Activated T-helper 1 cell treated with Interleukin-2 at 50 U/mL for 16 hours (primary cell): Measurements from ENCODE around the gene XCR1.
"Not testable (repeated sequence)": the region's sequence is repeated elsewhere in the genome, so short reads cannot be mapped to it uniquely, and the experiment has no call there.

Experiments
- DNase-seq: peaks from one replicate; pipeline ENCODE4 v3.0.0-alpha.2; 2020; ENCODE audit warnings: low read depth

XCR1 gene, protein sequence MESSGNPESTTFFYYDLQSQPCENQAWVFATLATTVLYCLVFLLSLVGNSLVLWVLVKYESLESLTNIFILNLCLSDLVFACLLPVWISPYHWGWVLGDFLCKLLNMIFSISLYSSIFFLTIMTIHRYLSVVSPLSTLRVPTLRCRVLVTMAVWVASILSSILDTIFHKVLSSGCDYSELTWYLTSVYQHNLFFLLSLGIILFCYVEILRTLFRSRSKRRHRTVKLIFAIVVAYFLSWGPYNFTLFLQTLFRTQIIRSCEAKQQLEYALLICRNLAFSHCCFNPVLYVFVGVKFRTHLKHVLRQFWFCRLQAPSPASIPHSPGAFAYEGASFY

GRCh38 chr3:46027021-46027705 lies at the start of gene XCR1:
Gene XCR1 (minus strand): TSS chr3:46027483. CDS start chr3:46021947, 5,536 bp downstream.
- DNase-seq = no peak

DNA sequence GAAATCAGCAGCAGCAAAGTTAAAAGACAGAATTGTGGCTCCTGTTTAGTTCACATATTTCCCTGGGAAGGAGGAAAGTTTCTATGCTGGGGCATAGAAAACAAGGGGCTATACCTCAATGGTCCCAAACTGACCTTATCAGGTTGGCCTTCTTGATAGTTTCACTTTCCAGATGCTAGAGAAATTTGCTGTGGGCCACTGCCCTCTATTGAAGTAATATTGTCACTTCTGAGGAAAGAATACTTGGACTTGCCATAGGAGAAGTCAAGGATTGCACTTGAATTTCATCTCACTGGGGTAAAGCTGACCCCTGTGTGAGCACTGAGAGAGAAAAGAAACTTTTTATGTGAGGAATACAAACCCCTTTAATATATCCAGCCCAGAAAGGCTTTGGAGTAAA lies 49.3 kb upstream of the XCR1 start:
- DNase-seq = no peak

DNA sequence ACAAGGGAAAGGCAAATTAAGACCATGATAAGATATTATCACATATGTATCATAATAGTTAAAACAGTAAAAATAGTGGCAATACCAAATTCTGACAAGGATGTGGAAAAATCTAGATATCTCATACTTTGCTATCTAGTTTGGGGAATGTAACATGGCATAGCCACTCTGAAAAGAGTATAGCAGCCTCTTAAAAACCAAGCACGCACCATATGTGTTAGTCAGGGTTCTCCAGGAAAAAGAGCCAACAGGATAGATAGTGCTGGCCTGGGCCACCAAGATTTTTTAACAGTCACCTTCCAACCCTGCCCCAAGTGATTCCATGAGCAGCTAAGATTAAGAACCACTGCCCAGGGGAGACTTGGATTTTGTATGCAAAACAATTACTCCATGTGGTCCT lies 48.5 kb upstream of the XCR1 start:
- no peak for DNase-seq

DNA sequence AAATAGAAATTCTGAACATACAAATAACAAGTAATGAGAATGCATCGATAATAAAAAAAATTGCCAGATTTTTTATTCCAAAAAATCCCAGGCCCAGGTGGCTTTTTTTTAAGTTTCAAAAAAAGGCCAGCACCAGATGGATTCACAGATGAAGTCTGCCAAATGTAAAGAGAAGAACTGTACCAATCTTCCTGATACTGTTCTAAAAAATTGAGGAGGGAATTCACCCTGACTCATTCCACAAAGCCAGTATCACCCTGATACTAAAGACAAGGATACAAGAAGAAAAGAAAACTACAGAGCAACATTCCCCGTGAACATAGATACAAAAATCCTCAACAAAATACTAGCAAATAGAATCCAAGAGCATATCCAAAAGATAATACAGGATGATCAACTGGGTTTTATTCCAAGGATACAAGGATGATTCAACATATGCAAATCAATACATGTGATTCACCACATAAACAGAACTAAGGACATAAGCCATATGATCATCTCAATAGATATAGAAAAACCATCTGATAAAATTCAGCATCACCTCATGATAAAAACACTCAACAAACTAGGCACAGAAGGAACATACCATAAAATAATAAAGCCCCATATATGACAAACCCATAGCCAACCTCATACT lies 44.1 kb upstream of the XCR1 start:
- no peak for DNase-seq

GRCh38 chr3:46070595-46071093 lies 43.4 kb upstream of the XCR1 start:
- DNase-seq = no peak

DNA sequence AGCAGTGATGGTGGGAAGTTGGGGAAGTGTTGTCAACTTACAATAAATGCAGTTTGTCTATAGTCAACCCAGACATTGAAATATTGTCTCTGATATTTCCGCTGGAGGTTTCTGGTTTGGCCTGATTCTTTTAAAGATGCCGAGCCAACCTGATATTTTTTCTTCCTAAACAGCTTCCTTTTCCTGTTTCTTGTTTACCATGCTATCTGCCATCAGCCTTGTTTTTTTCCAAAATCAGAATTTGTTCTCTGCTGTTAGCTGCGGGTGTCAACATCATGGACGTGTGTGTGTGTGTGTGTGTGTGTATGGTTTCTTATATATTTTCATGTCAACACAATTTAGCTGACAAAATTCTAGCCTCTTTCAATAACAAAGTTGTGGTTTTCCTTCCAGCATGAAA lies 41.2 kb upstream of the XCR1 start:
- DNase-seq = no peak

DNA sequence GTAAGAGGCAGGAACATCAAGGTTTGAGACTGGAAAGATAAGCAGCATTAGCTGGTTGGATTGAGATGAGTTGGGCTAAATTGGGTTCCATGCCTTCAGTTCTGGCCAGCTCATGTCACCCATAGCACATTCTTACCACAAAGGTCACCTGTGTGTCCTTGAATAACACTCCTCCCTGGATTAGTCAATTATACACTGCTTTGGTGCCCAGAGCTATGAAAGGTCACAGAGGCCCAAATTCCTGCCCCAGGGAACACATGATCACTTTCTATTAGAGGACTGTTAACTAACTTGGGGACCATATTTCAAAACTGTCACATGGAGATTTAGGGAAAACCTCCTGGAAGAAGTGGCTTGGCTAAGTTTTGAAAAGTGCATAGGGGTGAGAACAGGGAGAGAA lies 40.1 kb upstream of the XCR1 start:
- no peak for DNase-seq

GRCh38 chr3:46065750-46066256 lies 38.5 kb upstream of the XCR1 start:
- DNase-seq = no peak

GRCh38 chr3:46065294-46065705 lies 38.0 kb upstream of the XCR1 start:
- peak; percentile 74 for DNase-seq

GRCh38 chr3:46062679-46063078 lies 35.4 kb upstream of the XCR1 start:
- no peak for DNase-seq

DNA sequence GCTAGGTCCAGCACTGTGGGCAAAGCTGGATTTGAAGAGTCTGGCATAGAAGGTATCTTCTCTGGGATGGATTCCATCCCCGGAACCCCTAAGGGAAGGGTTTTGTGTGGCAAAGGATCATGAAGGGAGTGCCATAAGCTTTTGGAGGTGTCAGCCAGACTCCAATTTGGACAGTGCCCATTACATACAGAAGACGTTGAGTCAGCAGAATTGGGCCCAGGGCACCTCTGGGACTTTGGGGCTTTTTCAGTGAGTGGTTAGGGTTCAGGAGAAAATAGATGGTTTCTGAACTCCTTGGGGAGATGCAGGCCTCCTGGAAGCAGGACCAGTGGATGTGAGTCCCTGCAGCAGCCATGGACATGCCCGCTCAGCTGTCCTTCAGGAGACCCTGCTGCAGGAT lies 34.6 kb upstream of the XCR1 start:
- no peak for DNase-seq

- no peak for DNase-seq
Measured at GRCh38 chr3:46061108-46061720, 33.9 kb upstream of the XCR1 start.

- DNase-seq = no peak
Measured at GRCh38 chr3:46060551-46060950, 33.3 kb upstream of the XCR1 start.

GRCh38 chr3:46059432-46059831 lies 32.1 kb upstream of the XCR1 start:
- DNase-seq = no peak

DNA sequence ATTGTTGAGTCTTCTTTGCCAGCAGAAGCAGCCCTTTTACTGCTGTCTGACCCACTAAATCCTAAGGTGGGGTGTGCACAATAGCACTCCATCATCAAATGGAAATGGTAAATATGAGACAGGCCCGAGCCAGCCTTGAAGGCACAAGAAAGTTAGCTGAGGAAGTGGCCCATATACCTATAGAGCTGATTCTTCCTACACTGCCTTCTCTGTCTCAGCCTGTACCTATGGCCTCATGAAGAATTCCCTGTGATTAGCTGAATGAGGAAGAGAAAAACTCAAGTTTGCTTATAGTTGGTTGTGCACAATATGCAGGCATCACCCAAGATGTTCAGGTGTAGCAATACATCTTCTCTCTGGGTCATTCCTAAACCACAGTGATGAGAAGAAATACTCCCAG lies 31.7 kb upstream of the XCR1 start:
- DNase-seq = no peak

DNA sequence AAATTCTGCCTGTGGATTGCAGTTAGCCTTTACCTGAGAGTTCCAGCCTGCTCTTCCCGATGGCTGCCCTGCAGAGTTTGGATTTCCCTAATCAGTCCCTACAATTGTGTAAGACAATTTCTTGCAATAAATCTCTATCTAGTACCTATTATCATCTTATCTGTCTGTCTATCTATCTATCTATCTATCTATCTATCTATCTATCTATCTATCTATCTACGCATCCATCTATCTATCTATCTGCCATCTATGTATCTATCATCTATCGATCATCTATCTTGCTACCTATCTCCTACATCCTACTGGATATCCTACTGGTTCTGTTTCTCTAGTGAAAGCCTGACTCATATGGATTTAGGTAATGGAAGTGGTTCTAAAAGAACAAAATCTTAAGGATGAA lies 30.4 kb upstream of the XCR1 start:
- DNase-seq = no peak

GRCh38 chr3:46056686-46057085 lies 29.4 kb upstream of the XCR1 start:
- DNase-seq = no peak

GRCh38 chr3:46053761-46054515 lies 26.7 kb upstream of the XCR1 start:
- not testable (repeated sequence) for DNase-seq

DNA sequence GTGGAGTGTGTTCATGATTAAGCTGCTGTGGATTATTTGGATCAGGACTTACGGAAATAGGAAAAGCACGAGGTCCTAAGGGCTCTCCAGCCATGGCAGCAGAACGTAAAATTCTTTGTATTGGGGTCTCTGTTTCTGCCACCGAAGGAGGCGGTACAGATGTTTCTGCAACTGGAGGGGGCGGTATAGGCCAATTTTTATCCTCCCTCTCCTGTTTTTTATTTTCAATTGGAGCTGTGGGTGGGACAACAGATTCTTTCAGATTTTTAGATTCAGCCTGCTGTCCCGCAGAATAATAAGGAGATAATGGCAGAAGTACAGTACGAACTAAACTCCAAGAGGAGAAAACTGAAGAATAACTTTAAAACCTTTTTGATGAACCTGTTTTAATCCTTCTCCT lies 26.0 kb upstream of the XCR1 start:
- DNase-seq = not testable (repeated sequence)

- DNase-seq = no peak
Measured at GRCh38 chr3:46052531-46052930, 25.2 kb upstream of the XCR1 start.

DNA sequence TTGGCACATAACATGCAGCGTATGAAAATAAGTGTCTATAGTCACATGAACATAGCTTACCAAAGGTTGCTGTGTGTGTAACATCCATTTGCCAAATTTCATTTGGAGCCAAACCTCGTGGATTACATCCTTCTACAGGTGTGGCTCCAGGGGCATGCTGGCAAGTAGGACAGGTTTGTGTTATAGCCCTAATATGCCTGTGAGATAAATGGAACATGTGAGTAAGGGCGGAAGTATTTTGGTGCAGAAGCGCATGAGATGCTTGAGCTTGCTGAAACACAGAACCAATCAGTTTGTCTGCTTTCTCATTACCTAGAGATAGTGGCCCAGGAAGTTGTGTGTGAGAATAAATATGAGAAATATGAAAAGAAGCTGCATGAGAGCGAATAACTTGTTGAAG lies 21.8 kb upstream of the XCR1 start:
- no peak for DNase-seq

GRCh38 chr3:46046231-46046630 lies 18.9 kb upstream of the XCR1 start:
- DNase-seq = peak; percentile 20
